ENCODE results near the gene MAP3K1.

DNA sequence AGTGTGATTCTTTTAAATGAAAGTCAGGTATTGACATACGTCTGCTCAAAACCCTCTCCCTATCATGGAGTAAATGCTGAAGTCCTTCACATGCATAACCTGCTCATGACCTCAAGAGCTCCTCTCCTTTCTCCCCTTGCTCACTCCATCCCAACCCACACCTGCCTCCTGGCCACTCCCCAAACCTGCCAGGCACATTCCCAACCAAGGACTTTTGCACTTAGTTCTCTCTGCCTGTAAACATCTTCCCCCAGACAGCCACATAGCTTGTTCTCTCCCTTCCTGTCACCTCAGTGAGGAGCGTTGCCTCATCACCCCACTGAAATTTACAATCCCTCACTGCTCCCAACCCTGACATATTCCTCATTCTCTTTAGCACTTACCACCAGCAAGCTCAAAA, 102.7 kb downstream of the MAP3K1 start:
- TF ChIP-seq, protein P1, sequence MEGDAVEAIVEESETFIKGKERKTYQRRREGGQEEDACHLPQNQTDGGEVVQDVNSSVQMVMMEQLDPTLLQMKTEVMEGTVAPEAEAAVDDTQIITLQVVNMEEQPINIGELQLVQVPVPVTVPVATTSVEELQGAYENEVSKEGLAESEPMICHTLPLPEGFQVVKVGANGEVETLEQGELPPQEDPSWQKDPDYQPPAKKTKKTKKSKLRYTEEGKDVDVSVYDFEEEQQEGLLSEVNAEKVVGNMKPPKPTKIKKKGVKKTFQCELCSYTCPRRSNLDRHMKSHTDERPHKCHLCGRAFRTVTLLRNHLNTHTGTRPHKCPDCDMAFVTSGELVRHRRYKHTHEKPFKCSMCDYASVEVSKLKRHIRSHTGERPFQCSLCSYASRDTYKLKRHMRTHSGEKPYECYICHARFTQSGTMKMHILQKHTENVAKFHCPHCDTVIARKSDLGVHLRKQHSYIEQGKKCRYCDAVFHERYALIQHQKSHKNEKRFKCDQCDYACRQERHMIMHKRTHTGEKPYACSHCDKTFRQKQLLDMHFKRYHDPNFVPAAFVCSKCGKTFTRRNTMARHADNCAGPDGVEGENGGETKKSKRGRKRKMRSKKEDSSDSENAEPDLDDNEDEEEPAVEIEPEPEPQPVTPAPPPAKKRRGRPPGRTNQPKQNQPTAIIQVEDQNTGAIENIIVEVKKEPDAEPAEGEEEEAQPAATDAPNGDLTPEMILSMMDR (IDR thresholded peaks at IDR 0.05): no peak
- TF ChIP-seq ZFX (IDR thresholded peaks at IDR 0.05; ENCODE audit: borderline replicate concordance): no peak
